ENCODE data around the gene BCAR3.

The BCAR3 gene

GRCh38 chr1:93720956-93721626, 39.5 kb upstream of the BCAR3 start:
- H3K4me3 ChIP-seq (ENCODE audit: insufficient read depth in 1 of 2, low read depth in 1 of 2, low read length in 2 of 2), result no peak overlapping the region
- H2BK15ac ChIP-seq (ENCODE audit: low read depth, poor library complexity, severe bottlenecking), result peak overlapping the region; percentile 33
- peak overlapping the region in 1 of 2 experiments; percentile 59 for H2BK12ac ChIP-seq (ENCODE audit: low read length in 2 of 2)
- H2AFZ ChIP-seq (ENCODE audit: low read depth, low read length), result no peak overlapping the region
- H3K27me3 ChIP-seq (ENCODE audit: control insufficient read depth in 1 of 2, insufficient read depth in 1 of 2, low read length in 2 of 2), result no peaks in the 10 kb centered on the region
- no peak overlapping the region for H3K4me2 ChIP-seq (ENCODE audit: low read length, poor library complexity, severe bottlenecking)
- H3K4me1 ChIP-seq (ENCODE audit: control insufficient read depth, insufficient read depth, low read depth, low read length), result peaks cover 7% of the 10 kb centered on the region
- H3K14ac ChIP-seq (ENCODE audit: low read length in 2 of 2), result peak overlapping the region in 1 of 2 experiments; percentile 72
- H3K27ac ChIP-seq (ENCODE audit: low read length, poor library complexity, severe bottlenecking), result no peak overlapping the region
- DNase-seq, result no peak
- no peak overlapping the region for H2BK5ac ChIP-seq (ENCODE audit: low read depth, low read length, poor library complexity, severe bottlenecking)
- no peak overlapping the region for H2AK5ac ChIP-seq (ENCODE audit: low read length, severe bottlenecking)
- H3K23ac ChIP-seq (ENCODE audit: low read length in 2 of 2), result no peak overlapping the region
- H3K79me1 ChIP-seq (replicated peaks; ENCODE audit: low read length, poor library complexity, severe bottlenecking), result no peaks in the 10 kb centered on the region
- peak overlapping the region; percentile 44 for H4K91ac ChIP-seq (ENCODE audit: low read length)
- H3K36me3 ChIP-seq (ENCODE audit: control insufficient read depth in 1 of 2, insufficient read depth in 2 of 2, low read depth in 1 of 2, low read length in 2 of 2), result no peaks in the 10 kb centered on the region
- no peak overlapping the region for H3K18ac ChIP-seq (ENCODE audit: low read depth in 1 of 2, low read length in 2 of 2)
- peak overlapping the region; percentile 50 for H2BK120ac ChIP-seq (ENCODE audit: low read depth, low read length)
- H3K9me3 ChIP-seq (ENCODE audit: control insufficient read depth, low read length), result peaks cover 8% of the 10 kb centered on the region
- no peak overlapping the region for H3K4ac ChIP-seq (ENCODE audit: low read depth in 1 of 2, low read length in 2 of 2)
- WGBS, result 94% methylated on average over 7 of the region's 7 CpGs
- peak overlapping the region; percentile 19 for H4K8ac ChIP-seq (ENCODE audit: low read length)
- H3K9ac ChIP-seq (ENCODE audit: low read length), result no peak overlapping the region

GRCh38 chr1:93717640-93718039, 36.0 kb upstream of the BCAR3 start:
- H2AK5ac ChIP-seq (ENCODE audit: low read length, severe bottlenecking), result no peak overlapping the region
- H3K36me3 ChIP-seq (ENCODE audit: control insufficient read depth in 1 of 2, insufficient read depth in 2 of 2, low read depth in 1 of 2, low read length in 2 of 2), result no peaks in the 10 kb centered on the region
- no peak overlapping the region for H3K9ac ChIP-seq (ENCODE audit: low read length)
- 97% methylated on average over 5 of the region's 7 CpGs for WGBS
- no peak overlapping the region for H3K4me3 ChIP-seq (ENCODE audit: insufficient read depth in 1 of 2, low read depth in 1 of 2, low read length in 2 of 2)
- no peak overlapping the region for H4K91ac ChIP-seq (ENCODE audit: low read length)
- H3K4me1 ChIP-seq (ENCODE audit: control insufficient read depth, insufficient read depth, low read depth, low read length), result peaks cover 5% of the 10 kb centered on the region
- DNase-seq, result no peak
- no peak overlapping the region for H3K23ac ChIP-seq (ENCODE audit: low read length in 2 of 2)
- H2BK120ac ChIP-seq (ENCODE audit: low read depth, low read length), result no peak overlapping the region
- no peak overlapping the region for H2BK15ac ChIP-seq (ENCODE audit: low read depth, poor library complexity, severe bottlenecking)
- no peaks in the 10 kb centered on the region for H3K79me1 ChIP-seq (replicated peaks; ENCODE audit: low read length, poor library complexity, severe bottlenecking)
- peaks cover 8% of the 10 kb centered on the region for H3K9me3 ChIP-seq (ENCODE audit: control insufficient read depth, low read length)
- H3K18ac ChIP-seq (ENCODE audit: low read depth in 1 of 2, low read length in 2 of 2), result no peak overlapping the region
- H2AFZ ChIP-seq (ENCODE audit: low read depth, low read length), result no peak overlapping the region
- H2BK5ac ChIP-seq (ENCODE audit: low read depth, low read length, poor library complexity, severe bottlenecking), result no peak overlapping the region
- no peak overlapping the region for H4K8ac ChIP-seq (ENCODE audit: low read length)
- no peak overlapping the region for H3K4me2 ChIP-seq (ENCODE audit: low read length, poor library complexity, severe bottlenecking)
- no peak overlapping the region for H3K27ac ChIP-seq (ENCODE audit: low read length, poor library complexity, severe bottlenecking)
- no peak overlapping the region for H3K14ac ChIP-seq (ENCODE audit: low read length in 2 of 2)
- H3K27me3 ChIP-seq (ENCODE audit: control insufficient read depth in 1 of 2, insufficient read depth in 1 of 2, low read length in 2 of 2), result no peaks in the 10 kb centered on the region
- H2BK12ac ChIP-seq (ENCODE audit: low read length in 2 of 2), result no peak overlapping the region
- H3K4ac ChIP-seq (ENCODE audit: low read depth in 1 of 2, low read length in 2 of 2), result no peak overlapping the region

GRCh38 chr1:93716941-93717368, 35.3 kb upstream of the BCAR3 start:
- no peak overlapping the region for H3K4me3 ChIP-seq (ENCODE audit: insufficient read depth in 1 of 2, low read depth in 1 of 2, low read length in 2 of 2)
- WGBS, result 90% methylated on average over 2 of the region's 2 CpGs
- H2BK5ac ChIP-seq (ENCODE audit: low read depth, low read length, poor library complexity, severe bottlenecking), result no peak overlapping the region
- H2AK5ac ChIP-seq (ENCODE audit: low read length, severe bottlenecking), result no peak overlapping the region
- no peak overlapping the region for H3K18ac ChIP-seq (ENCODE audit: low read depth in 1 of 2, low read length in 2 of 2)
- H3K9ac ChIP-seq (ENCODE audit: low read length), result no peak overlapping the region
- H2BK15ac ChIP-seq (ENCODE audit: low read depth, poor library complexity, severe bottlenecking), result no peak overlapping the region
- H4K8ac ChIP-seq (ENCODE audit: low read length), result no peak overlapping the region
- no peak overlapping the region for H4K91ac ChIP-seq (ENCODE audit: low read length)
- no peaks in the 10 kb centered on the region for H3K79me1 ChIP-seq (replicated peaks; ENCODE audit: low read length, poor library complexity, severe bottlenecking)
- no peak overlapping the region for H2BK120ac ChIP-seq (ENCODE audit: low read depth, low read length)
- DNase-seq, result no peak
- H3K4ac ChIP-seq (ENCODE audit: low read depth in 1 of 2, low read length in 2 of 2), result no peak overlapping the region
- H3K9me3 ChIP-seq (ENCODE audit: control insufficient read depth, low read length), result peaks cover 8% of the 10 kb centered on the region
- H3K23ac ChIP-seq (ENCODE audit: low read length in 2 of 2), result no peak overlapping the region
- no peaks in the 10 kb centered on the region for H3K36me3 ChIP-seq (ENCODE audit: control insufficient read depth in 1 of 2, insufficient read depth in 2 of 2, low read depth in 1 of 2, low read length in 2 of 2)
- H3K4me2 ChIP-seq (ENCODE audit: low read length, poor library complexity, severe bottlenecking), result no peak overlapping the region
- no peak overlapping the region for H3K27ac ChIP-seq (ENCODE audit: low read length, poor library complexity, severe bottlenecking)
- H2BK12ac ChIP-seq (ENCODE audit: low read length in 2 of 2), result no peak overlapping the region
- no peak overlapping the region for H3K14ac ChIP-seq (ENCODE audit: low read length in 2 of 2)
- peaks cover 2% of the 10 kb centered on the region for H3K4me1 ChIP-seq (ENCODE audit: control insufficient read depth, insufficient read depth, low read depth, low read length)
- no peak overlapping the region for H2AFZ ChIP-seq (ENCODE audit: low read depth, low read length)
- H3K27me3 ChIP-seq (ENCODE audit: control insufficient read depth in 1 of 2, insufficient read depth in 1 of 2, low read length in 2 of 2), result no peaks in the 10 kb centered on the region

- Histone ChIP-seq H3K79me1 (replicated peaks; ENCODE audit: low read length, poor library complexity, severe bottlenecking) (no peaks in the 10 kb centered on the region), H2AK5ac (ENCODE audit: low read length, severe bottlenecking) (no peak overlapping the region), H3K4me3 (ENCODE audit: insufficient read depth in 1 of 2, low read depth in 1 of 2, low read length in 2 of 2) (no peak overlapping the region), H2BK5ac (ENCODE audit: low read depth, low read length, poor library complexity, severe bottlenecking) (no peak overlapping the region), H3K9me3 (ENCODE audit: control insufficient read depth, low read length) (peaks cover 8% of the 10 kb centered on the region), H3K27ac (ENCODE audit: low read length, poor library complexity, severe bottlenecking) (no peak overlapping the region), H4K8ac (ENCODE audit: low read length) (no peak overlapping the region), H3K4ac (ENCODE audit: low read depth in 1 of 2, low read length in 2 of 2) (no peak overlapping the region), H3K4me2 (ENCODE audit: low read length, poor library complexity, severe bottlenecking) (no peak overlapping the region), H3K36me3 (ENCODE audit: control insufficient read depth in 1 of 2, insufficient read depth in 2 of 2, low read depth in 1 of 2, low read length in 2 of 2) (no peaks in the 10 kb centered on the region), H3K18ac (ENCODE audit: low read depth in 1 of 2, low read length in 2 of 2) (no peak overlapping the region), H3K4me1 (ENCODE audit: control insufficient read depth, insufficient read depth, low read depth, low read length) (peaks cover 2% of the 10 kb centered on the region), H2BK15ac (ENCODE audit: low read depth, poor library complexity, severe bottlenecking) (no peak overlapping the region), H2BK12ac (ENCODE audit: low read length in 2 of 2) (no peak overlapping the region), H3K23ac (ENCODE audit: low read length in 2 of 2) (no peak overlapping the region), H3K9ac (ENCODE audit: low read length) (no peak overlapping the region), H2AFZ (ENCODE audit: low read depth, low read length) (no peak overlapping the region), H3K14ac (ENCODE audit: low read length in 2 of 2) (no peak overlapping the region), H4K91ac (ENCODE audit: low read length) (no peak overlapping the region), H3K27me3 (ENCODE audit: control insufficient read depth in 1 of 2, insufficient read depth in 1 of 2, low read length in 2 of 2) (no peaks in the 10 kb centered on the region), H2BK120ac (ENCODE audit: low read depth, low read length) (no peak overlapping the region)
- no peak for DNase-seq
- WGBS, result 96% methylated on average over 1 of the region's 1 CpG
These were observed 34.5 kb upstream of the BCAR3 start for GRCh38 chr1:93716163-93716562.

Measured in mesenchymal stem cell (in vitro differentiated cells and primary cell).